Upper lobe of right lung (tissue), 1 donor: Measurements from ENCODE around the gene SLC6A17. TPM values are rescaled to one million over a fixed set of nuclear protein-coding genes. Genes with fewer than 3 reads are reported as not detected.
A peak's percentile ranks its signal among the peaks of the same experiment; 100 is the strongest.

Source experiments
- ATAC-seq: fragments of 200-7000 bp; cut with Tn5 transposase; one replicate; pipeline ENCODE4 v1.9.1; 2020; ENCODE audit warnings: mild to moderate bottlenecking, moderate library complexity
- DNase-seq: peaks from one replicate; pipeline ENCODE4 v3.0.0-alpha.2; 2020
- H3K27ac ChIP-seq: fragments of 200-600 bp; one replicate; pipeline ENCODE4 v1.8.0; 2022
- H3K27me3 ChIP-seq: fragments of 200-600 bp; one replicate; pipeline ENCODE4 v1.8.0; 2022; ENCODE audit warnings: mild to moderate bottlenecking
- H3K36me3 ChIP-seq: fragments of 200-600 bp; one replicate; pipeline ENCODE4 v1.8.0; 2022
- H3K4me1 ChIP-seq: fragments of 200-600 bp; one replicate; pipeline ENCODE4 v1.8.0; 2022
- H3K4me3 ChIP-seq: fragments of 200-600 bp; one replicate; pipeline ENCODE4 v1.8.0; 2022; ENCODE audit warnings: mild to moderate bottlenecking
- H3K9me3 ChIP-seq: fragments of 200-600 bp; one replicate; pipeline ENCODE4 v1.8.0; 2022
- intact Hi-C: fragments of 100-400 bp; cut with DNase I; formaldehyde crosslinking; loops from one replicate; pipeline ENCODE4 v1.11.0; 2022
- total RNA-seq: library from RNA; stranded (reverse); fragmentation: NEBNext Ultra II Directional; extraction: Animal tissue kit (Norgen Biotek cat#: 25700); gene quantifications from one replicate; pipeline ENCODE4 v1.2.1, GENCODE V29; 2021
- TF ChIP-seq, protein P1 (sequence below): fragments of 200-600 bp; IDR thresholded peaks from one replicate; pipeline ENCODE4 v1.8.0; 2022; ENCODE audit warnings: antibody characterized with exemption
- donor health status: DM: no; HTN: yes; CAD: no; lungs with severe emphysema.

Gene SLC6A17
- total RNA-seq, 1 donor from 2014 or later: 0.06 TPM

DNA sequence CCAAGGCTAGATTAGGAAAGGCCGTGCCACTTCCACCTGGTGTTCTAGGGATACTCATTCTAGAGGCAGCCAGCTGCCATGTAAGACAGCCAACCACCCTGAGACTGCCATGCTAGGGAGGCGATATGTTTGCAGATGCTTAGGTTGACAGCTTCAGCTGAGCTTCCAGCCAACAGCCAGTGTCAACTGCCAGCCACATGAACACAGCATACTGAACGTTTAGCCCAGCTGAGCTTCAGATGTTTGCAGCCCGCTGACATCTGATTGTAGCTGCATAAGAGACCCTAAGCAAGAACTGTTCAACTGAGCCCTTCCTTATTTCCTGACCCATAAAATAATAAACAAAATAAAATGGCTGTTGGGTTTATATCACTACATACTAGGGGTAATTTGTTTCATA is 54.9 kb downstream of the SLC6A17 start:
- H3K27me3 ChIP-seq: no peaks in the 10 kb centered on the region
- TF ChIP-seq, protein P1, sequence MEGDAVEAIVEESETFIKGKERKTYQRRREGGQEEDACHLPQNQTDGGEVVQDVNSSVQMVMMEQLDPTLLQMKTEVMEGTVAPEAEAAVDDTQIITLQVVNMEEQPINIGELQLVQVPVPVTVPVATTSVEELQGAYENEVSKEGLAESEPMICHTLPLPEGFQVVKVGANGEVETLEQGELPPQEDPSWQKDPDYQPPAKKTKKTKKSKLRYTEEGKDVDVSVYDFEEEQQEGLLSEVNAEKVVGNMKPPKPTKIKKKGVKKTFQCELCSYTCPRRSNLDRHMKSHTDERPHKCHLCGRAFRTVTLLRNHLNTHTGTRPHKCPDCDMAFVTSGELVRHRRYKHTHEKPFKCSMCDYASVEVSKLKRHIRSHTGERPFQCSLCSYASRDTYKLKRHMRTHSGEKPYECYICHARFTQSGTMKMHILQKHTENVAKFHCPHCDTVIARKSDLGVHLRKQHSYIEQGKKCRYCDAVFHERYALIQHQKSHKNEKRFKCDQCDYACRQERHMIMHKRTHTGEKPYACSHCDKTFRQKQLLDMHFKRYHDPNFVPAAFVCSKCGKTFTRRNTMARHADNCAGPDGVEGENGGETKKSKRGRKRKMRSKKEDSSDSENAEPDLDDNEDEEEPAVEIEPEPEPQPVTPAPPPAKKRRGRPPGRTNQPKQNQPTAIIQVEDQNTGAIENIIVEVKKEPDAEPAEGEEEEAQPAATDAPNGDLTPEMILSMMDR: no peak
- ATAC-seq (no peak), DNase-seq (no peak)
- no peaks in the 10 kb centered on the region for H3K9me3 ChIP-seq
- no peak overlapping the region for H3K4me3 ChIP-seq
- H3K27ac ChIP-seq: no peak overlapping the region
- intact Hi-C loops: no loop called here
- peaks cover 6% of the 10 kb centered on the region for H3K4me1 ChIP-seq
- no peaks in the 10 kb centered on the region for H3K36me3 ChIP-seq

DNA sequence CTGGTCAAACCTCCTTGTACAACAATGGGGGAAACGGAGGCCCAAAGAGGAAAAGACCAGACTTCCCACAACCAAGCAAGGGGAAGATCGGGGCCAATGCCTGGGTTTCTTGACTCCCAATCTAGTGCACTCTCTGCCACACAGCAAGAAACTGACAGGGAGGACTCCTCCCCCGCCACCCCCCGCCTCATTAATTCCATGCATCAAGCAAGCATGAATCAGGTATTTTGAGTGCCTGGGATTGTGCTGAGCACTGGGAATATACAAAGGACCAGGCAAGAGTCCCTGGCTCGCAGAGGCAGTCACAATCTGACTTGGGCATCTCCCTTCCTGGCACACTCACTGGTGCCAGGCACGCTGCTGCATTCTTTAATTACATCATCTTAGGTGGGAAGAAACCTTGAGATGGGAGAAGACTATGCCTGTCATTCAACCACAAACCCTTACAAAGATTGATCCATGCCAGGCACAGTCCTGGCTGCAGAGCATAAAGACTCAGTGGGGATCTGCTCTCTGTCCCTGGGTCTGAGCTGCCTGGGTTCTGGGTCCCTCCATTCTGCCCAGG is 55.4 kb downstream of the SLC6A17 start:
- Histone ChIP-seq H3K4me3 (no peak overlapping the region), H3K27me3 (no peaks in the 10 kb centered on the region), H3K9me3 (no peaks in the 10 kb centered on the region), H3K36me3 (no peaks in the 10 kb centered on the region), H3K27ac (no peak overlapping the region), H3K4me1 (peaks cover 6% of the 10 kb centered on the region)
- ATAC-seq: no peak
- intact Hi-C loops: no loop called here
- no peak for DNase-seq
- TF ChIP-seq, protein P1: no peak

DNA sequence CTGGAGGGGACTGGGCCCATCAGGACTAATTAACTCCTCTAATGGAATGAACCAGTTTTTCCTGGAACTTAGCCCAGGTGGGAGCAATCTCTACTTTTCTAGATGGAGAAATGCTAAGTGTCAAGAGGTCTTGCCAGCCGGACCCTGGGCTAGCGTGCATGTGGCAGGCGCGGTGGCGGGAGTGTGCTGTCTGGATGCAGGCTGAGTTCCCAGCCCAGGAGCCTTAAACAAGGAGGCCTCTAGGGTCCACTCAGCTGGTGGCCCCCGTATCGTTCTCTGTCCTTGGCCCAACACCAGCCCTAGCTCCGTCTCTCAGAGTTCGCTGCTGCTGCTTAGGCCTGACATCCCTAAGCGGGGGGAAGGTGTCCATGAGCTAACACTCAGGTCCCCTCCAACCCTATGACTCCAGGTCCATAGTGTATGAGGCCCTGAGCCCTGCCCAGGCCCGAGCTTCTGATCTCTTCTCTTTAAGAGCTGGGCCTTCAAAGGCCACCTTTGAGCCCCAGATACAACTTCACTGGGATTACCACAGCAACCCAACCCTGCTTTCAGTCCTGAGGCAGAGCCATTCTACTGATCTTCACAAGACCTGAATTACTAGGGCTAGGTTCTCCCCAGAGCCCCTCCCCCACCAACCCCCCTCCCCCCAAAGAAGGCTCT is 56.1 kb downstream of the SLC6A17 start:
- ATAC-seq: no peak
- TF ChIP-seq, protein P1: no peak
- Histone ChIP-seq H3K4me1 (peaks cover 6% of the 10 kb centered on the region), H3K4me3 (no peak overlapping the region), H3K27ac (no peak overlapping the region), H3K9me3 (no peaks in the 10 kb centered on the region), H3K36me3 (no peaks in the 10 kb centered on the region), H3K27me3 (no peaks in the 10 kb centered on the region)
- no peak for DNase-seq
- intact Hi-C loops: no loop called here

DNA sequence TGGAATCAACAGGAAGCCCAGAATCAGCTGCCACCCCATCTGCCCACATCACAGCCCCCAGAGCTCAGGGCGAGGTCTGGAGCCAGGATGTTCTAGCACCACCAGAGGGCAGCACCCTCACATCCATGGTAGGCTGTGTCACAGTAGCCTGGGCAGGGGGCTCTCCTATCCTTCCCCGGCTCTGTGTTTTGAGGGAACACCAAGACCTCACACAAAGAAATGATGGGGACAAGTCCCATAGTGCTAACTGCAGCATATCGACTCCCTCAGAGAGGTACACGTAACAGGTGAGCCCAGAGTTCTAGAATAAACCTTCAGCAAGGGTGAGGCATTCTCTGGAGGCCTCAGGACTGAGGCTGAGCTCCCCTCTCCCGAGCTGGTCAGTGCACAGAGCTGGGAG is 57.5 kb downstream of the SLC6A17 start:
- intact Hi-C loops: no loop called here
- Histone ChIP-seq H3K27ac (no peak overlapping the region), H3K27me3 (no peaks in the 10 kb centered on the region), H3K36me3 (no peaks in the 10 kb centered on the region), H3K4me3 (no peak overlapping the region), H3K4me1 (peaks cover 6% of the 10 kb centered on the region), H3K9me3 (no peaks in the 10 kb centered on the region)
- TF ChIP-seq, protein P1: peak; percentile 89
- peak; percentile 50 for ATAC-seq
- DNase-seq: peak; percentile 80

DNA sequence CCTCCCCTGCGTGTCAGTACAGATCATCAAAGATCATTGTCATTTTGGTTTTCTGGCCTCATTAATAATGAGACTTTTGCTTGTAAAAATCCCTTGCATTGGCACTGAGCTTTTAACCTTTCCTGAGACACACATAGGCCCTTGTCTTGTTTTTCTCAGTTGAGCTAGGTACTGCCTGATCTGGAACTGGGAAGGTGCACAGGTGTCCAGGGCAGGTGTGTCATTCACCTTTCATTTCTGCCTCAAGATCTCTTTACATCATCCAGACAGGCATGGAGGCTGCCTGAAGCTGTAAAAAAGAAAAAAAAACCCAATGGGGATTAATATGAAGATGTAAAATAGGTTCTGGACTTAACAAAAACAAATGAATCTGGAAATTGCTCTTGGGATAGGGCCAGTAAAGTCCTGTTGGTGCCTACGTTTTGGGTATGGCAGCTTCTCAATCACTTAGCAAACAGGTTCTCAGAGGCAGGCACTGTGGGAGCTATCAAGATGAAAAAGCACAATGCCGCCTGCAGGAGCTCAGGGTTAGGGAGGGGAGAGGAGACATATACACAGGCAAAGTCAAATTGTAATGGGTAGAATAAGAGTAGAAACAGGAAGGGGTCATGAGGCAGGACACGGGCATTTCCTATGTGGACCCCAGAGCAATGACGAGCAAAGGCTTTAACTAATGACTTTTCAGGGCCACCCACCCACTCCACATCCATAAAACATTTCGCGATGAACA is 58.8 kb downstream of the SLC6A17 start:
- peak overlapping the region; percentile 89 for H3K27ac ChIP-seq
- H3K36me3 ChIP-seq: no peaks in the 10 kb centered on the region
- DNase-seq: no peak
- ATAC-seq: no peak
- H3K4me1 ChIP-seq: peaks cover 10% of the 10 kb centered on the region
- TF ChIP-seq, protein P1: no peak
- H3K9me3 ChIP-seq: no peaks in the 10 kb centered on the region
- intact Hi-C loops: no loop called here
- H3K4me3 ChIP-seq: peak overlapping the region; percentile 75
- H3K27me3 ChIP-seq: no peaks in the 10 kb centered on the region
